ENCODE measurements around the gene TMEM145. TPM values are rescaled to one million over a fixed set of nuclear protein-coding genes. Genes with fewer than 3 reads are reported as not detected.

TMEM145 gene
- polyA plus RNA-seq, 1 donor from 2014 or later: 30.9 TPM

- Histone ChIP-seq H4K20me1 (ENCODE audit: insufficient read depth) (no peaks in the 10 kb centered on the region), H3K4me3 (ENCODE audit: low read length) (no peak overlapping the region), H3K27me3 (ENCODE audit: insufficient read depth, low read depth, low read length) (no peaks in the 10 kb centered on the region), H3K36me3 (ENCODE audit: insufficient read depth, low read length) (no peaks in the 10 kb centered on the region), H3K4me2 (ENCODE audit: low read length) (no peak overlapping the region), H3K9me2 (ENCODE audit: insufficient read depth, low read length) (no peaks in the 10 kb centered on the region), H3K9me3 (ENCODE audit: low read length) (no peaks in the 10 kb centered on the region), H3K79me2 (replicated peaks; ENCODE audit: insufficient read depth, low read length) (no peaks in the 10 kb centered on the region), H3K27ac (ENCODE audit: low read length) (no peak overlapping the region), H2AFZ (ENCODE audit: low read depth, low read length) (no peak overlapping the region), H3K9ac (ENCODE audit: low read length) (no peak overlapping the region), H3F3A (ENCODE audit: insufficient read depth, low read length, poor library complexity, severe bottlenecking) (no peaks in the 10 kb centered on the region)
- TF ChIP-seq POLR2AphosphoS5 (IDR thresholded peaks at IDR 0.05) (no peak), EZH2 (IDR thresholded peaks at IDR 0.05; ENCODE audit: borderline replicate concordance, insufficient read depth, low read length, poor library complexity, severe bottlenecking) (no peak), CTCF (IDR thresholded peaks at IDR 0.05; ENCODE audit: poor library complexity, severe bottlenecking) (no peak), RAD21 (conservative IDR thresholded peaks at IDR 0.05) (no peak), EP300 (conservative IDR thresholded peaks at IDR 0.05; ENCODE audit: poor library complexity, severe bottlenecking) (no peak), MXI1 (conservative IDR thresholded peaks at IDR 0.05; ENCODE audit: poor library complexity, severe bottlenecking) (no peak), TAF1 (IDR thresholded peaks at IDR 0.05; ENCODE audit: low read depth) (no peak), SMC3 (conservative IDR thresholded peaks at IDR 0.05; ENCODE audit: poor library complexity) (no peak), REST (IDR thresholded peaks at IDR 0.05; ENCODE audit: borderline replicate concordance) (no peak)
These were observed 54.8 kb downstream of the TMEM145 start for GRCh38 chr19:42367929-42368328.

- H3K9ac ChIP-seq (ENCODE audit: low read length): no peak overlapping the region
- H3K27ac ChIP-seq (ENCODE audit: low read length): no peak overlapping the region
- no peaks in the 10 kb centered on the region for H3K79me2 ChIP-seq (replicated peaks; ENCODE audit: insufficient read depth, low read length)
- no peaks in the 10 kb centered on the region for H3K9me3 ChIP-seq (ENCODE audit: low read length)
- H4K20me1 ChIP-seq (ENCODE audit: insufficient read depth): no peaks in the 10 kb centered on the region
- H3K4me3 ChIP-seq (ENCODE audit: low read length): no peak overlapping the region
- no peak overlapping the region for H2AFZ ChIP-seq (ENCODE audit: low read depth, low read length)
- H3K27me3 ChIP-seq (ENCODE audit: insufficient read depth, low read depth, low read length): no peaks in the 10 kb centered on the region
- H3K36me3 ChIP-seq (ENCODE audit: insufficient read depth, low read length): no peaks in the 10 kb centered on the region
- no peaks in the 10 kb centered on the region for H3K9me2 ChIP-seq (ENCODE audit: insufficient read depth, low read length)
- H3K4me2 ChIP-seq (ENCODE audit: low read length): no peak overlapping the region
- H3F3A ChIP-seq (ENCODE audit: insufficient read depth, low read length, poor library complexity, severe bottlenecking): no peaks in the 10 kb centered on the region
- TF ChIP-seq REST (IDR thresholded peaks at IDR 0.05; ENCODE audit: borderline replicate concordance) (no peak), EZH2 (IDR thresholded peaks at IDR 0.05; ENCODE audit: borderline replicate concordance, insufficient read depth, low read length, poor library complexity, severe bottlenecking) (no peak), MXI1 (conservative IDR thresholded peaks at IDR 0.05; ENCODE audit: poor library complexity, severe bottlenecking) (no peak), SMC3 (conservative IDR thresholded peaks at IDR 0.05; ENCODE audit: poor library complexity) (no peak), EP300 (conservative IDR thresholded peaks at IDR 0.05; ENCODE audit: poor library complexity, severe bottlenecking) (no peak), CTCF (IDR thresholded peaks at IDR 0.05; ENCODE audit: poor library complexity, severe bottlenecking) (no peak), RAD21 (conservative IDR thresholded peaks at IDR 0.05) (no peak), POLR2AphosphoS5 (IDR thresholded peaks at IDR 0.05) (no peak), TAF1 (IDR thresholded peaks at IDR 0.05; ENCODE audit: low read depth) (no peak)
These were observed 55.3 kb downstream of the TMEM145 start for GRCh38 chr19:42368360-42368759.
